ENCODE results near the gene SDCBP2.

DNA sequence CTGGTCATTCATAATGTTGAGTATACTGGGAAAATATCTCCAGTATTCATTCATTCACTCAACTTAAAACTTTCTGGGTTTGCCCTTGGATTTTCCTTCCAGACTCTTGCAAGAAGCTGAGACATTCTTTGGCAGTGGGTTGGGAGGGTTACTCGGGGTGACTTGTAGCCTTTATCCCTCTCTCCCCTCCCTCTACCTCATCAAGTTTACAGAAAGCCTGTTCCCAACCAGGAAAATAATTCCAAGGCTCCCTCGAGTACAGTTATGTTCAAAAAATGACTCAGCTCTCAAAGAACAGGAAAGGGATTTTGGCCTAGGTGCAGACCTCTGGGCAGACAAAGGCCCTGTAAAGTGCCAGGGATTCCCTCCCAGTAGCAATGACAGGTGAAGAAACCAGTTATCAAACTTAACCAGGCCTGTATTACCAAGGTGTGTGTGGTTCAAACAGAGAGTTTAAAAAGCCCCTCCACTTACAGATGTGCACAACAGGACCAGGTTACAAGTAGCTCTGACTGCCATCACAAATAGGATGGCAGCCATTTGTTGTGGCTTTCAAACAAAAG, 41.7 kb upstream of the SDCBP2 start:
- TF ChIP-seq, protein P1, sequence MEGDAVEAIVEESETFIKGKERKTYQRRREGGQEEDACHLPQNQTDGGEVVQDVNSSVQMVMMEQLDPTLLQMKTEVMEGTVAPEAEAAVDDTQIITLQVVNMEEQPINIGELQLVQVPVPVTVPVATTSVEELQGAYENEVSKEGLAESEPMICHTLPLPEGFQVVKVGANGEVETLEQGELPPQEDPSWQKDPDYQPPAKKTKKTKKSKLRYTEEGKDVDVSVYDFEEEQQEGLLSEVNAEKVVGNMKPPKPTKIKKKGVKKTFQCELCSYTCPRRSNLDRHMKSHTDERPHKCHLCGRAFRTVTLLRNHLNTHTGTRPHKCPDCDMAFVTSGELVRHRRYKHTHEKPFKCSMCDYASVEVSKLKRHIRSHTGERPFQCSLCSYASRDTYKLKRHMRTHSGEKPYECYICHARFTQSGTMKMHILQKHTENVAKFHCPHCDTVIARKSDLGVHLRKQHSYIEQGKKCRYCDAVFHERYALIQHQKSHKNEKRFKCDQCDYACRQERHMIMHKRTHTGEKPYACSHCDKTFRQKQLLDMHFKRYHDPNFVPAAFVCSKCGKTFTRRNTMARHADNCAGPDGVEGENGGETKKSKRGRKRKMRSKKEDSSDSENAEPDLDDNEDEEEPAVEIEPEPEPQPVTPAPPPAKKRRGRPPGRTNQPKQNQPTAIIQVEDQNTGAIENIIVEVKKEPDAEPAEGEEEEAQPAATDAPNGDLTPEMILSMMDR (IDR thresholded peaks at IDR 0.05): no peak
- no peak for TF ChIP-seq POLR2A (IDR thresholded peaks at IDR 0.05)

All from Peyer's patch (tissue), 4 donors.